SHP77 treated with DMSO at 0.1 percent for 48 hours (cell line): ENCODE measurements around the gene DDN.

Experiments used
- DNase-seq: peaks from one replicate; lab custom pipeline; 2025; lab: John Stamatoyannopoulos, UW

DDN gene

DNA sequence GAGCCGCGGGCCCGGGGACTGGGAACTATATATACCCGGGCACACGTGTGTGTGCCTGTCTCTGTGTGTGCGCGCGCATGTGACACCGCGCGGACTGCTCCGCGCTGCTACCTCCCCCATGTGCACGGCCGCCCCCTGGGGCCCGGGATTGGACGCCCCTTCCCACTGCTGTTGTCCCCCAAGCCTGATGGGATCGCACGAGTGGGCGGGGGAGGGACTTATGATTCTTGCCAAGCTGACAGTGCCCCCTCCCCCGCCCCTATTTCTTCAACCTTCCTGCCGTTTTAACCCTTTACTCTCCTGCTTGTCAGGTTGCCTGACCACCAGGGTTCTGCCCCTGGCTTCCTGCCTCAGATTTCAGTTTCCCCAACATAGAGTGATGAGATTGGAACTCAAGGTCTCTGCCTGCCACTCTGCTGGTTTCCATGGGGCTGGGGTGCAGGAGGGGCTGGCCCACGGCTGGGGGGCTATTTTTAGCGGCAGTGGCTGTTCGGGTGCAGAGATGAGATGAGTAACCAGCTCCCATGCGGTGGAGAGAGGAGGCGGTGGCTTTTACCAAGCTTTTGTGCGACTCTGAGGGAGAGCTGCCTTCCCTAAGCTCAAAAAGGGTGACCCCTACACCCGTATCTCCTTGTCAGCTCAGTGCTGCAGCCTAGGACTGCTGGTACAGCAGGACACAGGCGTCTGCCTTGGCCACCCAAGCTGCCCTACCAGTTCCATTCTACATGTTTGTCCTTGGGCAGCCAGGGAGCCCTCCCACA lies at the start of gene DDN:
DDN (minus strand) TSS at position 5 of the 761 bp plus-strand sequence. CDS start 88 bp downstream, outside the sequence.
- no peak for DNase-seq

DNA sequence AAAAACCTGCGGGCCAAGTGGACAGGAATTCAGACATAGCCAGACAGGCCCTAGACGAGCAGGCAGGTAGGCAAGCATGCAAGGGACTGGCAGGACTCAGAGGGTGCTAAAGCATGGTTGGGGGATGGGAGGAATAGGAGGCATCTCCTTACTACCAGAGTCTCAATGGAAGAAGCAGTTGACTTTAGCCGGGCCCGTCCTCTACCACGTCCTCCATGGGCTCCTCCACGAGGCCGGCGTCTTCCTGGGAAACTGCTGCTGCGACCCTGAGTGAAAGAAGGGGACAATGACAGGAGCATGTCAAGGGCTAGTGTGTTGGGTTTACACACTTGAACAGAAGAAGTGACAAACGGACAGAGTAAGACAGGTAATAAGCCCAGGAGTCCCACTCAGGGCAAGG lies 49.8 kb upstream of the DDN start:
- DNase-seq: no peak

- DNase-seq: no peak
These were observed 47.1 kb upstream of the DDN start for GRCh38 chr12:49046129-49046895.

- no peak for DNase-seq
These were observed 45.5 kb upstream of the DDN start for GRCh38 chr12:49044660-49045059.

DNA sequence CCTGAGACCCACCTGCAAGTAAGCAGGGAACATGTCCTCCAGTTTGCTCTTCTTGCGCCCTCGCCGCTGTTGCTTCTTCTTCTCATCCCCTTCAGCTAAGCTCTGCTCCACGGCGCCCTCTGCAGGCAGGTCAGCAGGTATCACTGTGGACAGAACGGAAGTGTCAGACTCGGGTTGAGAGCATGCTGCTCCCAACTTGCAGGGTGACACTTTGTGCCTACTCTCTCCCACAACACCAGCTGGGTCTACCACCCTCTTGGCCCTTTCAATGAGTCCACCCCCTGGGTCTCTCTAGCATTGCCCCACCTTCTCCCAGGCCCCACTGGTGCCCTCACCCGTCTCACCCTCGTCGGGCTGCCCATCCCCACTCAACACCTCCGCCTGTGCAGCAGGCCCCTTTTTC lies 44.7 kb upstream of the DDN start:
- DNase-seq: no peak

DNA sequence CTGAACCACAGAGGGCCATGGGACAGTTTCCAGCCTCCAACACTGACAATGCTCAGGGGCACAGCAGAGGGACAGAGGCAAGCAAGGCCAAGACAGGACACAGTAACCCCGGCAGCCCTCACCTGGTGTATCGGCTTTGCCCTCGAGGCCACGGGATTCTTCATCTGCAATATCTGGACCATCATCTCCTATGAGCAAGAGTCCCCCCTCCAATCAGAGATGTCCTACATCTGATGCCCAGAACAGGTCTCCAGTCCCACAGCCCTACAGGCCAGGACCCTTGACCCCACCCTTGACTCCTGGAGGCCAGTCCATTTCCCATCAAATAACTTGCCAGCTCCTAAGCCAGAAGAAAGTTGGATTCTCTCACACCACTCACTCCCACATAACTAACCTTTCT lies 44.1 kb upstream of the DDN start:
- DNase-seq: no peak

- DNase-seq: no peak
These were observed 42.8 kb upstream of the DDN start for GRCh38 chr12:49041881-49042484.

DNA sequence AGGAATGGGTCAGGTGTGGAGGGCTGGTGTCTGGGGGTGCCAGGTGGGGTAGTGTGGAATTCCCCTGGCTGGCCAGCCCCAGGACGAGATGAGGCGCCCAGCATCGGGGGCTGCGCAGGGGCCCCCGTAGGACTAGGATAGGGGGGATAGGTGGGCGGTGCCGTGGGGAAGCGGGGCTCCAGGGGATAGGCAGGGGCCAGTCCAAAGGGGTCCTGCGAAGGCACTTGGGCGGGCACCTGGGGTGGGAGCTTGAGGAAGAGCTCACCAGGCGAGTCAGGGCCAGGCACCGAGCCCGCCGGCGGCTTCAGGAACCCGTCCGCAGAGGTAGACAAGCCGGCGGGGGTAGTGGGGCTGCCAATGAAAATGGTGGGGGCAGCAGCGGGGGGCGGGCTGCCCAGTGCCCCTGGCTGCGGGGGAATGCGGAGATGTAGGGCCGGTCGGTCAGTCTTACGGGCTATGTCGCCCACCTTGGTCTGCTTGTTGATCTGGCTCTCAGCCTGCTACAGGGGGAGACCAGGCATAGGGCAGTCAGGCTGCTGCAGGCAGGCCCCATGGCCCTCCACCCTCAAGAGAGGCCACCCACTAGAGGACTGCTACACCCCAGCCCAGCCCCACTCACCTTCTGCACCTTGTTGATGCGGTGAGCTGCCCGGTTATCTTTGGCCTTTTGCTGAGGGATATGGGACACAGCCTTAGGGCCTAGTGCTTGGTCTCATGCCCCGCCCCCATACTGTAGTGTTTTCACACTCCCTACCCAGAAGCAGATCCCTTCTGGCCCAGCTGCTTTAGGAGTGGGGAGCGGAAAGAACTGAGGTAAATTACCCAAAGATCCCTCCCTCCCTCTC lies 42.1 kb upstream of the DDN start:
- DNase-seq: no peak

GRCh38 chr12:49040364-49040855 lies 41.2 kb upstream of the DDN start:
- DNase-seq: no peak

DNA sequence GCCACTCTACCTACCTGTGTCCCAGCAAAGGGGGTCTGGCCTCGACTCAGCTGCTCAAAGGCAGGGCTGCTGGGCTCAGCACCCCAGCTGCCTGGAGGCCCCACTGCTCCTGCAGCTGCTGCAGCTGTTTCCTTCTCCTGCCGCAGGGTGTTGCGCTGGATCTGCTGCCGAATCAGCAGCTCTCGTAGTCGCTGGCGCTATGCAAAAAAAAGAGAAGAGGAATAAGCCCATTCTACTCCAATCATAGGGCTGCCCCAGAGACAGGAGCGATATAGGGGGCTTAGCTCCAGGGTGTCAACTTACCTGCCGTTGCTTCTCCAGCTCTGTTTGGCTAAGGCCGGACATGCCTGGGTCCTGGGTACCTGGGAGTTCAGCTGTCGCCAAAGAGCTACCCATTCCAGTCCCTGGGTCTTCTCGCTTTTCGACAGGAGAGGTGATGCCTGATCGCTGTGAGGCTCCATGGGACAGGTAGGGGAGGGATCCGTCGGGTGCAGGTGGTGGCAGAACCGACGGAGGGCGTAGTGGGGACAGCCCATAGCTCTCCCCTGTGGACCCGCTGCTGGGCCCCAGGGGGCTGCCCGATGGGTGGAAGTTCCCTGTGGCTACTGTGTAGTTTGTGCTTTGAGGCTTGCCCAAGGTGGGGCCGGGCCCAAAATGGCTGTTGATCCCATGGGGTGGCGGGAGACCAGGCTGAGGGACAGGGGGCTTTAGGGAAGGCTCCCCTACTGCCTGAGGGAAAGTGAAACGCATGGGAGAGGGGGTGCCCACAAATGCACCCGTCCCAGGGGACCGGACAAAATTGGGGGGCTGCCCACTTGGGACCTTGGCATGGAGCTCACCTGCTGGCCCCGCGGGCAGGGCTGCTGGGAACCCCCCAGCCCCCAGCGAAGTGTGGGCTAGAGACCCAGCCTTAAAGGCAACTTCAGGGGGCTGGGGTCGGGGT lies 40.5 kb upstream of the DDN start:
- no peak for DNase-seq

- DNase-seq: no peak
These were observed 39.2 kb upstream of the DDN start for GRCh38 chr12:49038291-49038955.

- no peak for DNase-seq
These were observed 38.7 kb upstream of the DDN start for GRCh38 chr12:49037947-49038237.

DNA sequence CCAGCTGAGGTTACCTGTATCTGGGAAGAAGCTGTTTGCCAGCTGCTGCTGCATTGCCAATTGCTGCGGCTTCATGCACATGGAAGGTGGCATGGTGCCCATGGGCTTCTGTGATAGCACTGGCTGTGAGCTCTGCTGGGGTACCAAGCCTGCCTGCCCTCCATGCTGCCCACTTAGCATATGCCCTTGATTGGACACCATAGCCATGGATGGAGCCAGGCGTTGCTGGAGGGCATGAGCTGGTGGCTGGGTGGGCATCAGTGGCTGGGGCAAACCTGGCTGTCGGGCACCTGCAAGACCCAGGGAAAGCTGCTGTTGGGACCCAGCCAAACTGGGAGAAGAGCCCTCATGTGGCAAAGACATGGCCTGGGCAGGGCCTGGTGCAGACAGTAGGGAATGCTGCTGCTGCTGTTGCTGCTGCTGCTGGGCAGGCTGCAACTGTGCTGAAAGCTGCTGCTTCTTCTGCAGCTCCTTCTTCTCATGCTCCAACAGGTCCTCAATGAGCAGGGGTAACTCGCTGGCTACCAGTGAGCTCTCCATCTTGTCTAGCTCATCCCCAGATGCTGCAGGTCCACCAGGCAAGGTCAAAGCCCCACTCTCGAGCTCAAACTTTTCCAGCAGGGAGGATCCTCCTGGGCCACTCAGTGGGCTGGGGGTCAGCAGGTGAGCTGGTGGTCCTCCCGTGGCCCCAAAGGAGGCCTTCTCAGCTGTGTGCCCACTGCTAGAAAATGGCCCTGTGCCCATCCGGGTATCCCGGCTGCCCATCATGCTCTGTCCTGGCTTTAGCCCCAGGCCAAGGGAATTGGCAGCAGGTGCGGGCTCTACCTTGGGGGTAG lies 38.2 kb upstream of the DDN start:
- DNase-seq: no peak

DNA sequence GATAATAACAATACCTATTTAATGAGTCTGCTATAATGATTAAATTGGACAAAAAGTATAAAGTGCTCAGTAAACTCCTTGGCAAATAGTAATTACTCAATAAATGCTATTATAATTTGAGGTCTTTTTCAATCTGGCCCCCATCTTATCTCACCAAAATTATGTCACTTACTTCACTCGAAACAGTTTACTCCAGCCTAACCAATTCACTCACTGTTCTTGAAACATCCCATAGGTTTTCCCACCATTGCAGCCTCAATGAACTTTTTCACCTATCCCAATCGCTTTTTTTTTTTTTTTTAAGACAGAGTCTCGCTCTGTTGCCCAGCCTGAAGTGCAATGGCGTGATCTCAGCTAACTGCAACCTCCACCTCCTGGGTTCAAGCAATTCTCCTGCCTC lies 36.9 kb upstream of the DDN start:
- DNase-seq: no peak

GRCh38 chr12:49034286-49034622 lies 35.1 kb upstream of the DDN start:
- DNase-seq: no peak

DNA sequence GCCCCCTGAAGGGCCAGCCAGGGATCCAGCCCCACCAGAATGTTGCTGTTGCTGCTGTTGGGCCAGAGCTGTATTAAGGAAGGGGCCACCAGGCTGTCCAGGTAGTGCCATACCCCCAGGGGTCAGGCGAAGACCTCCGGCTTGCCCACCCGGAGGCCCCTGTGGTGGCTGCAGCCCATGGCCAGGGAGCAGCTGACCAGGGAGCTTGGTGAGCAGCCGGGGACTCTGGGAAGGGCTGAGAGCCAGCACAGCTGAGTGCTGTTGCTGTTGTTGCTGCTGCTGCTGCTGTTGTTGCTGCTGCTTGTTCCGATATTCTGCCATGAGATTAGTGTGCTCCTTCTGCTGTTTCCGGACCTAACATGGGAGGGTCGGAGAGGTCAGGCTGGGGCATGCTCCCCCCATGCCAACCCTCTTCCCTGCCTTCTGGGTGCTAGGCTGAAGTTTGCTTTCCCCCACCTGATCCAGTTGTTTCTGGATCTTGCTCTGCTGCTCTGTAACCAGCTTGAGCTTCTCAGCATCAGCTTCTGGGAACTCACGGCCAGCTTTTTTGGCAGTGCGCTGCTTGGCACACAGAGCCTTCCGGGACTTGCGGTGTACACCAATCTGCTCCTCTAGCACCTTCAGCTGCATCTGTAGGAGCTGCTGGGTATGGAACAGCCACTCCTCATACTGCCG lies 34.6 kb upstream of the DDN start:
- no peak for DNase-seq

DNA sequence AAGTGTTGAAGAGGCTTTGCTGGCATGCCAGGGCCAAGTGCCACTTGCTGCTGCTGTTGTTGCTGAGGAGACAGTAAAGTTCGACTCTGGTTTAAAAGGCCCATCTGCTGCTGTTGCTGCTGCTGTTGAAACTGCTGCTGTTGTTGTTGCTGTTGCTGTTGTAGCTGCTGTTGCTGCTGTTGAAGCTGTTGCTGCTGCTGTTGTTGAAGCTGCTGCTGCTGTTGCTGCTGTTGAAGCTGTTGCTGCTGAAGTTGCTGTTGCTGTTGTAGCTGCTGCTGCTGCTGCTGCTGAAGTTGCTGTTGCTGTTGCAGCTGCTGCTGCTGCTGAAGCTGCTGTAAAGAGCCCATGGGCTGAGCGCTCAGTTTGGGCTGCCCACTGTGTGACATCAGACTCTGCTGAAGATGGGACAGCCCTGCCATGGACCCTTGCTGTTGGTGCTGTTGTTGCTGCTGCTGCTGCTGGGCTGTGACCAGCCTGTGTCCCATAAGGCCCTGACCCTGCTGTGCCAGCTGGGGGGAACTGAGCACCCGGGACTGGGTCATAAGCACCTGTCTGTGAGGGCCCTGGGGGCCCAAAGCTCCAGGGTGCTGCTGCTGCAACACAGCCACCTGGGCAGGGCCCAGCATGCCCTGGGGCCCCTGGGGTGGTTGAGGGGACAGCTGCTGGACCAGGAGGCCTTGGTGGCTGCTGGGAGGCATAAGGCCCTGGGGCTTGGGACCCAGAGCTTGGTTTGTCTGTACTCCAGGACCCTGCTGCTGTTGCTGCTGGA lies 33.7 kb upstream of the DDN start:
- DNase-seq: no peak

- no peak for DNase-seq
These were observed 33.1 kb upstream of the DDN start for GRCh38 chr12:49032276-49032675.
